Measurements from ENCODE around the gene PIK3R2. TPM values are rescaled to one million over a fixed set of nuclear protein-coding genes. Genes with fewer than 3 reads are reported as not detected.

Gene PIK3R2
- total and polyA plus RNA-seq, 2 experiments from 2014 or later, result 8.5 to 66.6 TPM

- no peaks in the 10 kb centered on the region for H3K9me3 Mint-ChIP-seq
- Histone ChIP-seq H3F3A (replicated peaks; ENCODE audit: low read depth) (no peaks in the 10 kb centered on the region), H3K27me3 (ENCODE audit: insufficient read depth) (no peaks in the 10 kb centered on the region), H4K20me1 (replicated peaks; ENCODE audit: insufficient read depth) (peaks cover 7% of the 10 kb centered on the region), H2AFZ (no peak overlapping the region), H3K4me1 (ENCODE audit: insufficient read depth) (peaks cover 8% of the 10 kb centered on the region; the same call in 1 of the 2 replicates), H3K27ac (ENCODE audit: low read depth) (no peak overlapping the region), H3K79me2 (replicated peaks; ENCODE audit: insufficient read depth) (peaks cover 13% of the 10 kb centered on the region), H3K4me3 (no peak overlapping the region), H3K9me2 (ENCODE audit: insufficient read depth) (no peaks in the 10 kb centered on the region), H3K4me2 (no peak overlapping the region), H3K36me3 (ENCODE audit: insufficient read depth) (no peaks in the 10 kb centered on the region)
- H3K36me3 Mint-ChIP-seq (ENCODE audit: low read depth), result peaks cover 13% of the 10 kb centered on the region
- ATAC-seq (no peak), DNase-seq (ENCODE audit: low spot score) (no peak)
- H3K4me3 Mint-ChIP-seq, result no peak overlapping the region
- peaks cover 16% of the 10 kb centered on the region for H3K4me1 Mint-ChIP-seq
- no peak overlapping the region; the same call in 1 of the 2 replicates for H3K27ac Mint-ChIP-seq
- TF ChIP-seq JUNB (IDR thresholded peaks at IDR 0.05; ENCODE audit: unreplicated experiment), result no peak
- no peak for TF ChIP-seq NANOG (IDR thresholded peaks at IDR 0.05; ENCODE audit: borderline replicate concordance)
- TF ChIP-seq EZH2 (IDR thresholded peaks at IDR 0.05; ENCODE audit: low read depth, unreplicated experiment), result no peak
- TF ChIP-seq REST (IDR thresholded peaks at IDR 0.05; ENCODE audit: unreplicated experiment), result no peak
- TF ChIP-seq CTCF (conservative IDR thresholded peaks at IDR 0.05; ENCODE audit: low read depth in 2 of 2), result no peak
- TF ChIP-seq CREB1 (CRISPR knock-in tag; IDR thresholded peaks at IDR 0.05; ENCODE audit: low read depth), result no peak
- TF ChIP-seq STAT1 (IDR thresholded peaks at IDR 0.05; ENCODE audit: unreplicated experiment), result no peak
- no peak for TF ChIP-seq EZH2phosphoT487 (IDR thresholded peaks at IDR 0.05; ENCODE audit: unreplicated experiment)
- H3K27me3 Mint-ChIP-seq (ENCODE audit: insufficient read depth, low read depth, poor library complexity), result peaks cover 10% of the 10 kb centered on the region
Measured at GRCh38 chr19:18122860-18123795, 29.8 kb upstream of the PIK3R2 start.

- H4K20me1 ChIP-seq (replicated peaks; ENCODE audit: insufficient read depth), result peaks cover 7% of the 10 kb centered on the region; the same call in 1 of the 2 replicates
- H3K4me3 Mint-ChIP-seq, result no peak overlapping the region
- no peak overlapping the region; the same call in 1 of the 2 replicates for H3K27ac Mint-ChIP-seq
- no peak overlapping the region for H3K4me2 ChIP-seq
- no peak overlapping the region for H3K27ac ChIP-seq (ENCODE audit: low read depth)
- H3K36me3 ChIP-seq (ENCODE audit: insufficient read depth), result no peaks in the 10 kb centered on the region; the same call in 1 of the 2 replicates
- H3K36me3 Mint-ChIP-seq (ENCODE audit: low read depth), result peaks cover 16% of the 10 kb centered on the region
- H3K4me3 ChIP-seq, result no peak overlapping the region
- peaks cover 3% of the 10 kb centered on the region; the same call in 1 of the 2 replicates for H3K4me1 ChIP-seq (ENCODE audit: insufficient read depth)
- peaks cover 14% of the 10 kb centered on the region for H3K4me1 Mint-ChIP-seq
- H3K9me2 ChIP-seq (ENCODE audit: insufficient read depth), result no peaks in the 10 kb centered on the region
- ATAC-seq (no peak), DNase-seq (ENCODE audit: low spot score) (no peak)
- no peaks in the 10 kb centered on the region for H3F3A ChIP-seq (replicated peaks; ENCODE audit: low read depth)
- no peaks in the 10 kb centered on the region for H3K9me3 Mint-ChIP-seq
- H3K27me3 Mint-ChIP-seq (ENCODE audit: insufficient read depth, low read depth, poor library complexity), result peaks cover 6% of the 10 kb centered on the region
- peaks cover 7% of the 10 kb centered on the region for H3K79me2 ChIP-seq (replicated peaks; ENCODE audit: insufficient read depth)
- no peaks in the 10 kb centered on the region for H3K27me3 ChIP-seq (ENCODE audit: insufficient read depth)
- H2AFZ ChIP-seq, result no peak overlapping the region
- TF ChIP-seq NANOG (IDR thresholded peaks at IDR 0.05; ENCODE audit: borderline replicate concordance) (no peak), EZH2phosphoT487 (IDR thresholded peaks at IDR 0.05; ENCODE audit: unreplicated experiment) (no peak), EZH2 (IDR thresholded peaks at IDR 0.05; ENCODE audit: low read depth, unreplicated experiment) (no peak), CTCF (conservative IDR thresholded peaks at IDR 0.05; ENCODE audit: low read depth in 2 of 2) (no peak)
Measured at GRCh38 chr19:18123819-18124218, 29.1 kb upstream of the PIK3R2 start.

All from GM23338 (cell line).